ENCODE measurements around the gene CARD10.

CARD10 gene

GRCh38 chr22:37503183-37503683 lies 16.0 kb downstream of the CARD10 start:
- H3K4me1 ChIP-seq (ENCODE audit: low read length): peaks cover 3% of the 10 kb centered on the region
- no peak overlapping the region for H3K4me2 ChIP-seq (ENCODE audit: low read length)
- TF ChIP-seq EZH2phosphoT487 (IDR thresholded peaks at IDR 0.05; ENCODE audit: low read depth) (no peak), CTCF (IDR thresholded peaks at IDR 0.05; ENCODE audit: low read depth, low read length) (no peak)
- no peaks in the 10 kb centered on the region for H3K36me3 ChIP-seq (replicated peaks; ENCODE audit: low read depth, low read length)
- peaks cover 32% of the 10 kb centered on the region for H3K27me3 ChIP-seq (ENCODE audit: low read depth, low read length)
- no peaks in the 10 kb centered on the region for H4K20me1 ChIP-seq (ENCODE audit: insufficient read depth, low read length)
- H3K27ac ChIP-seq (ENCODE audit: low read length): no peak overlapping the region
- H3K79me2 ChIP-seq (ENCODE audit: low read length): no peaks in the 10 kb centered on the region
- H2AFZ ChIP-seq (ENCODE audit: low read depth, low read length): no peak overlapping the region
- H3K9ac ChIP-seq (ENCODE audit: low read length): no peak overlapping the region
- H3K4me3 ChIP-seq (ENCODE audit: low read length): no peak overlapping the region
- no peaks in the 10 kb centered on the region for H3K9me3 ChIP-seq (ENCODE audit: insufficient read depth, low read length)

DNA sequence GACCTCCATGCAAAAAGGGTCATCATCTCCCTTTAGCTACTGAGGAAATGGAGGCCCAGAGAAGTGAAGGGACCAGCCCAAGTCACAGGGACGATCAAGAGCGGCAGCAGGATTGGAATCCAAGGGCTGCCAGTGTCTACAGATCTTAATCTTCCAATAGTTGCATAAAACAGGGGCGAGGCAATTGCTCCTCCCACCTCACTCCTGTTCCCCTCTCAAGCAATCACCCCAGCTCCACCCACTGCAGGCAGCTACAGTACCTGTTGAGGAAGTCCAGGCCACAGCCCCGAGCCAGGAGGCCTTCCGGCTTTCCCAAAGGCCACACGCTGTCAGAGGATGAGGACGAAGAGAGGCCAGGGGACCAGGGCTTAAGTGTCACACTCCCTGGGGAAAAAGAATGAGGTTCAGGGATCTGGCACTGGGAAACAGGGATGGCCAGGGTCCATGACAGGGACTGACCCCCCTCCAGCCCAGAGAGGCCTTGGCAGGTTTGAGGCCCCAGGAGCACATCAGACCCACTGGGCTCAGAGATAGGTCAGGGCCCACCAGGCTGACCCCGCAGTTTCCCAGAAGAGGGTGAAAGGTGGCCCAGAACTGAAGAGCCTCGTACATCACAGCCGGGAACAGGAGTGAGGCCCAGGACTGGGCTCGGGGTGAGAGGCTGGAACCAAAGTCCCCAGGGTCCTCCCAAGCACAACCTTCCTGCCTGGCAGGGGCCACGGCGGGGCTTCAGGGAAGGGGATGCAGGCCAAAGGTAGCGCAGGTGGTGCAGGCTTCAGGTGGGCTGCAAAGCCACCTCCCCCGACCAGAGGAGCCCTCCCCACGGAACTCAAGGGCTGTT lies 16.7 kb downstream of the CARD10 start:
- Histone ChIP-seq H2AFZ (ENCODE audit: low read depth, low read length) (no peak overlapping the region), H3K36me3 (replicated peaks; ENCODE audit: low read depth, low read length) (no peaks in the 10 kb centered on the region)

GRCh38 chr22:37501610-37502341 lies 17.4 kb downstream of the CARD10 start:
- H3K4me2 ChIP-seq (ENCODE audit: low read length): no peak overlapping the region

More for the DNA sequence above, 16.7 kb downstream of the CARD10 start:
- Histone ChIP-seq H4K20me1 (ENCODE audit: insufficient read depth, low read length) (no peaks in the 10 kb centered on the region), H3K4me3 (ENCODE audit: low read length) (no peak overlapping the region), H3K4me2 (ENCODE audit: low read length) (no peak overlapping the region), H3K27me3 (ENCODE audit: low read depth, low read length) (peaks cover 34% of the 10 kb centered on the region), H3K4me1 (ENCODE audit: low read length) (peaks cover 8% of the 10 kb centered on the region), H3K79me2 (ENCODE audit: low read length) (no peaks in the 10 kb centered on the region), H3K27ac (ENCODE audit: low read length) (no peak overlapping the region), H3K9me3 (ENCODE audit: insufficient read depth, low read length) (no peaks in the 10 kb centered on the region), H3K9ac (ENCODE audit: low read length) (no peak overlapping the region)
- no peak for TF ChIP-seq EZH2phosphoT487 (IDR thresholded peaks at IDR 0.05; ENCODE audit: low read depth)
- no peak for TF ChIP-seq CTCF (IDR thresholded peaks at IDR 0.05; ENCODE audit: low read depth, low read length)

More at GRCh38 chr22:37501610-37502341, 17.4 kb downstream of the CARD10 start:
- Histone ChIP-seq H3K27me3 (ENCODE audit: low read depth, low read length) (peaks cover 29% of the 10 kb centered on the region), H3K27ac (ENCODE audit: low read length) (no peak overlapping the region), H3K9ac (ENCODE audit: low read length) (no peak overlapping the region), H3K9me3 (ENCODE audit: insufficient read depth, low read length) (no peaks in the 10 kb centered on the region), H3K4me3 (ENCODE audit: low read length) (no peak overlapping the region), H3K36me3 (replicated peaks; ENCODE audit: low read depth, low read length) (no peaks in the 10 kb centered on the region), H3K4me1 (ENCODE audit: low read length) (peaks cover 8% of the 10 kb centered on the region), H4K20me1 (ENCODE audit: insufficient read depth, low read length) (no peaks in the 10 kb centered on the region), H3K79me2 (ENCODE audit: low read length) (no peaks in the 10 kb centered on the region), H2AFZ (ENCODE audit: low read depth, low read length) (no peak overlapping the region)
- TF ChIP-seq CTCF (IDR thresholded peaks at IDR 0.05; ENCODE audit: low read depth, low read length) (no peak), EZH2phosphoT487 (IDR thresholded peaks at IDR 0.05; ENCODE audit: low read depth) (no peak)
